ENCODE measurements around the gene DUSP16.

The DUSP16 gene

DNA sequence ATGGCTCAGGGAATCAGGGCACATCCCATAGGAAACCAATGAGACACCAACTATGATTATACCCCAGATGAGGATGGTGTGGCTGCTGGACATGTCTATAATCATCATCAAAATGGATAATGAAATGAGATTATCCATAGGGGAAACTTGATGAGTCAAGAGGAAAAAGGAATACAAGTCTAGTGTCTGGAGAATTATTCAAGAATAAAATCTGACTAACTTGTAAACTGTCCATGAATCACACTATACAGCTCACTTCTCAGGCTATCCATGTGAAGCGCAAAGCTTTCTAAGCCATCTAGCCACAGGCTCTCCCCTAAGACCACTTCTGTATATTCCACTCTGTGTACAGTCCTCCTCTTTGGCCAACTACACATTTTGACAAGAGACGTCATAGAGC, 52.5 kb downstream of the DUSP16 start:
- Histone ChIP-seq H3K4ac (ENCODE audit: low read depth, low read length) (no peak overlapping the region), H3K18ac (ENCODE audit: low read length) (no peak overlapping the region), H2AK5ac (ENCODE audit: low read length) (no peak overlapping the region), H3K27me3 (ENCODE audit: insufficient read depth, low read length) (no peaks in the 10 kb centered on the region), H3K4me3 (ENCODE audit: low read depth, low read length) (no peak overlapping the region), H2BK5ac (ENCODE audit: low read depth, low read length, poor library complexity) (no peak overlapping the region), H3K9ac (ENCODE audit: low read length) (no peak overlapping the region), H3K36me3 (ENCODE audit: control insufficient read depth in 1 of 2, insufficient read depth in 2 of 2, low read length in 2 of 2) (peaks cover 0 to 2% of the 10 kb centered on the region in 2 experiments), H4K12ac (ENCODE audit: low read depth, low read length) (no peak overlapping the region), H3K14ac (ENCODE audit: low read length) (no peak overlapping the region), H3K27ac (ENCODE audit: low read depth, low read length) (no peak overlapping the region), H3K4me2 (ENCODE audit: low read length) (no peak overlapping the region), H3K79me1 (ENCODE audit: low read length) (no peaks in the 10 kb centered on the region), H4K91ac (ENCODE audit: low read depth, low read length) (no peak overlapping the region), H4K8ac (ENCODE audit: low read depth, low read length) (no peak overlapping the region), H3K23ac (ENCODE audit: low read length) (no peak overlapping the region), H2BK12ac (ENCODE audit: low read length) (no peak overlapping the region), H3K4me1 (ENCODE audit: control insufficient read depth in 1 of 2, insufficient read depth in 2 of 2, low read length in 2 of 2) (peaks cover under 1 to 10% of the 10 kb centered on the region in 2 experiments), H2BK120ac (ENCODE audit: insufficient read depth, low read length, poor library complexity) (no peak overlapping the region), H2AFZ (ENCODE audit: insufficient read depth, low read length, poor library complexity) (no peak overlapping the region), H3K9me3 (ENCODE audit: insufficient read depth, low read depth, low read length) (no peaks in the 10 kb centered on the region), H3K79me2 (ENCODE audit: control insufficient read depth, insufficient read depth, low read length, poor library complexity) (peaks cover under 1% of the 10 kb centered on the region)
- no peak for DNase-seq
- WGBS (ENCODE audit: extremely low coverage, insufficient coverage, insufficient read length) = no CpG with 5 or more reads among the region's 2 CpGs

DNA sequence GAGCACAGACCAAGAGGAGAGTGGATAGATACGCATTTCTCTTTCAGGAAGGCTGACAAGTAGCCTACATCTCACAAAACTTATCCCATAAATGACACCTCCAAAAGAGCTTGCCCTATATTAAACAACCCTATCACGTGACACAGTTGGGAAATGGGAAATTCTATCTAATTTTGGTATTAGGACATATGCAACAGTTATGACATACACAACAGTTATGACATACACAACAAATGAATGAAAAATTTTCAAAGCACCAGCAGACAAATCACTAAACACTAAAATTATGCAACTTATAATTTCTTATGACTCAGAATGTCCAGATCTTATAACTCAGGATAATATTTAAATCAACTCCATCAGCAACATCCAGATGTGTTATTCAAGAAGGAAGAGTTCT, 54.1 kb downstream of the DUSP16 start:
- Histone ChIP-seq H3K79me2 (ENCODE audit: control insufficient read depth, insufficient read depth, low read length, poor library complexity) (peaks cover 2% of the 10 kb centered on the region), H3K23ac (ENCODE audit: low read length) (no peak overlapping the region), H3K18ac (ENCODE audit: low read length) (no peak overlapping the region), H3K27ac (ENCODE audit: low read depth, low read length) (no peak overlapping the region), H4K91ac (ENCODE audit: low read depth, low read length) (no peak overlapping the region), H2BK5ac (ENCODE audit: low read depth, low read length, poor library complexity) (no peak overlapping the region), H3K36me3 (ENCODE audit: control insufficient read depth in 1 of 2, insufficient read depth in 2 of 2, low read length in 2 of 2) (peaks cover 0 to 2% of the 10 kb centered on the region in 2 experiments), H3K4me2 (ENCODE audit: low read length) (no peak overlapping the region), H2BK120ac (ENCODE audit: insufficient read depth, low read length, poor library complexity) (no peak overlapping the region), H3K4me1 (ENCODE audit: control insufficient read depth in 1 of 2, insufficient read depth in 2 of 2, low read length in 2 of 2) (peaks cover 4 to 11% of the 10 kb centered on the region in 2 experiments), H3K9me3 (ENCODE audit: insufficient read depth, low read depth, low read length) (no peaks in the 10 kb centered on the region), H3K9ac (ENCODE audit: low read length) (no peak overlapping the region), H2BK12ac (ENCODE audit: low read length) (no peak overlapping the region), H3K4ac (ENCODE audit: low read depth, low read length) (no peak overlapping the region), H4K12ac (ENCODE audit: low read depth, low read length) (no peak overlapping the region), H3K79me1 (ENCODE audit: low read length) (no peaks in the 10 kb centered on the region), H3K4me3 (ENCODE audit: low read depth, low read length) (no peak overlapping the region), H3K27me3 (ENCODE audit: insufficient read depth, low read length) (no peaks in the 10 kb centered on the region), H2AK5ac (ENCODE audit: low read length) (no peak overlapping the region), H2AFZ (ENCODE audit: insufficient read depth, low read length, poor library complexity) (no peak overlapping the region), H3K14ac (ENCODE audit: low read length) (no peak overlapping the region), H4K8ac (ENCODE audit: low read depth, low read length) (no peak overlapping the region)
- DNase-seq = peak in 1 of 2 donors; percentile 30
- no CpG with 5 or more reads among the region's 2 CpGs for WGBS (ENCODE audit: extremely low coverage, insufficient coverage, insufficient read length)

DNA sequence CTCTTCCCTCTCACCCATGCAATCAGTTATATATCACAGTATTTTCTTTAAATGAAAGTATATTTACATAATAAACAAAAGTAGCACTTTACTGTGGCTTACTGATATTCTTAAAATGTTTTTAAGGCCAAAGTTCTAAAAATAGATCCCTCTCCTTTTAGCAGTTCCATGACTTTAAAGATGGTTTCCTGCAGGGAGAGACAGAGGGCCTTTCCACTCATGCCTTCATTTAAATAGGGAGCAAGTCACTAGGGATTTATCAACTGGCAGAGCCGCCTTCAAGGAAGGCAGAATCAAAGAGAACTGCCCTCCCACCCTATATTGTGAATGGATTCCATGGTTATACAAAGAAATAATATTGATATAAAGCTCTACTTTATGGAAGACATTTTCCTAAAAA, 55.5 kb downstream of the DUSP16 start:
- no peak overlapping the region for H4K91ac ChIP-seq (ENCODE audit: low read depth, low read length)
- no peak overlapping the region for H4K12ac ChIP-seq (ENCODE audit: low read depth, low read length)
- no peak overlapping the region for H2AFZ ChIP-seq (ENCODE audit: insufficient read depth, low read length, poor library complexity)
- WGBS (ENCODE audit: extremely low coverage, insufficient coverage, insufficient read length) = no CpG with 5 or more reads among the region's 1 CpG
- H3K18ac ChIP-seq (ENCODE audit: low read length) = no peak overlapping the region
- H3K79me2 ChIP-seq (ENCODE audit: control insufficient read depth, insufficient read depth, low read length, poor library complexity) = peaks cover 3% of the 10 kb centered on the region
- no peak overlapping the region for H2AK5ac ChIP-seq (ENCODE audit: low read length)
- H3K4me1 ChIP-seq (ENCODE audit: control insufficient read depth in 1 of 2, insufficient read depth in 2 of 2, low read length in 2 of 2) = peaks cover 4 to 11% of the 10 kb centered on the region in 2 experiments
- H3K4me2 ChIP-seq (ENCODE audit: low read length) = no peak overlapping the region
- no peak overlapping the region for H3K4me3 ChIP-seq (ENCODE audit: low read depth, low read length)
- no peak overlapping the region for H3K23ac ChIP-seq (ENCODE audit: low read length)
- H3K9me3 ChIP-seq (ENCODE audit: insufficient read depth, low read depth, low read length) = no peaks in the 10 kb centered on the region
- no peak overlapping the region for H3K4ac ChIP-seq (ENCODE audit: low read depth, low read length)
- DNase-seq = no peak
- no peak overlapping the region for H3K9ac ChIP-seq (ENCODE audit: low read length)
- no peak overlapping the region for H3K14ac ChIP-seq (ENCODE audit: low read length)
- no peak overlapping the region for H2BK120ac ChIP-seq (ENCODE audit: insufficient read depth, low read length, poor library complexity)
- no peak overlapping the region for H2BK12ac ChIP-seq (ENCODE audit: low read length)
- H4K8ac ChIP-seq (ENCODE audit: low read depth, low read length) = no peak overlapping the region
- H3K79me1 ChIP-seq (ENCODE audit: low read length) = no peaks in the 10 kb centered on the region
- H3K27ac ChIP-seq (ENCODE audit: low read depth, low read length) = no peak overlapping the region
- H2BK5ac ChIP-seq (ENCODE audit: low read depth, low read length, poor library complexity) = no peak overlapping the region
- no peaks in the 10 kb centered on the region for H3K27me3 ChIP-seq (ENCODE audit: insufficient read depth, low read length)
- H3K36me3 ChIP-seq (ENCODE audit: control insufficient read depth in 1 of 2, insufficient read depth in 2 of 2, low read length in 2 of 2) = peaks cover 2% of the 10 kb centered on the region in 2 experiments

DNA sequence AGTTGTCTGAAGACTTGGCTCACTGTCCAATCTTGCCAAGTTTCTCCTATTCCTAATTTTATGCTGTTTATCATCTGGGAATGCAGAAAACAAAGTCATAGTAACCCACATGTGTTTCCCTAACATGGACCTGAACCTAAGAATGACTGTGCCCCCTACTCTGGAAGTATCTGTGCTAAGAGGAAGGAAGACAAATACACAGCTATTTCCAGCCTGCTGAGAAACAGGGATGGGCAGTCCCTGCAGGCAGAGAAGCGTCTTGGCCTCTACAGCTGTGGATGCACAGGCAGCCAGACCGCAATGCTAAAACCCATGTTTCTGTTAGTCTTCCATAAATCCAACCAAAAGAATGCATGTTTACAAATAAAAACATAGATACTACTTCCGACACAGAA, 56.2 kb downstream of the DUSP16 start:
- H2BK5ac ChIP-seq (ENCODE audit: low read depth, low read length, poor library complexity) = no peak overlapping the region
- no peak overlapping the region for H3K23ac ChIP-seq (ENCODE audit: low read length)
- no peaks in the 10 kb centered on the region for H3K79me1 ChIP-seq (ENCODE audit: low read length)
- no peak overlapping the region for H4K91ac ChIP-seq (ENCODE audit: low read depth, low read length)
- no peak overlapping the region for H4K12ac ChIP-seq (ENCODE audit: low read depth, low read length)
- H3K9ac ChIP-seq (ENCODE audit: low read length) = no peak overlapping the region
- no peaks in the 10 kb centered on the region for H3K27me3 ChIP-seq (ENCODE audit: insufficient read depth, low read length)
- no peak overlapping the region for H3K14ac ChIP-seq (ENCODE audit: low read length)
- H3K4me2 ChIP-seq (ENCODE audit: low read length) = no peak overlapping the region
- H2AFZ ChIP-seq (ENCODE audit: insufficient read depth, low read length, poor library complexity) = no peak overlapping the region
- H3K9me3 ChIP-seq (ENCODE audit: insufficient read depth, low read depth, low read length) = no peaks in the 10 kb centered on the region
- no peak overlapping the region for H3K18ac ChIP-seq (ENCODE audit: low read length)
- H2BK120ac ChIP-seq (ENCODE audit: insufficient read depth, low read length, poor library complexity) = no peak overlapping the region
- no peak overlapping the region for H2BK12ac ChIP-seq (ENCODE audit: low read length)
- no peak overlapping the region for H4K8ac ChIP-seq (ENCODE audit: low read depth, low read length)
- WGBS (ENCODE audit: extremely low coverage, insufficient coverage, insufficient read length) = no CpG with 5 or more reads among the region's 3 CpGs
- H3K27ac ChIP-seq (ENCODE audit: low read depth, low read length) = no peak overlapping the region
- H3K79me2 ChIP-seq (ENCODE audit: control insufficient read depth, insufficient read depth, low read length, poor library complexity) = peaks cover 3% of the 10 kb centered on the region
- H3K36me3 ChIP-seq (ENCODE audit: control insufficient read depth in 1 of 2, insufficient read depth in 2 of 2, low read length in 2 of 2) = peaks cover 0 to 2% of the 10 kb centered on the region in 2 experiments
- no peak overlapping the region for H2AK5ac ChIP-seq (ENCODE audit: low read length)
- peaks cover 4 to 11% of the 10 kb centered on the region in 2 experiments for H3K4me1 ChIP-seq (ENCODE audit: control insufficient read depth in 1 of 2, insufficient read depth in 2 of 2, low read length in 2 of 2)
- H3K4ac ChIP-seq (ENCODE audit: low read depth, low read length) = no peak overlapping the region
- no peak overlapping the region for H3K4me3 ChIP-seq (ENCODE audit: low read depth, low read length)
- DNase-seq = no peak
